ENCODE data around the gene TPP2. TPM values are rescaled to one million over a fixed set of nuclear protein-coding genes. Genes with fewer than 3 reads are reported as not detected.

TPP2 gene
- total RNA-seq, 2 donors from 2014 or later, result 41.0 to 42.0 TPM

- no peak for TF ChIP-seq CTCF (IDR thresholded peaks at IDR 0.05)
- no peak overlapping the region for H3K27ac ChIP-seq
- intact Hi-C loops (cut with DNase I), result no loop called here
- no peaks in the 10 kb centered on the region for H3K27me3 ChIP-seq
- H3K4me1 ChIP-seq, result no peaks in the 10 kb centered on the region
- no peaks in the 10 kb centered on the region for H3K9me3 ChIP-seq
- no peak overlapping the region for H3K4me3 ChIP-seq
- H3K9ac ChIP-seq (ENCODE audit: low read depth in 2 of 2, low read length in 2 of 2), result no peak overlapping the region
- H3K36me3 ChIP-seq, result peaks cover 4% of the 10 kb centered on the region
- DNase-seq, result no peak
These were observed 82.8 kb downstream of the TPP2 start for GRCh38 chr13:102679449-102680132.

GRCh38 chr13:102680133-102680717 lies 83.4 kb downstream of the TPP2 start:
- intact Hi-C loops (cut with DNase I), result no loop called here
- no peaks in the 10 kb centered on the region for H3K27me3 ChIP-seq
- no peak overlapping the region for H3K27ac ChIP-seq
- no peaks in the 10 kb centered on the region for H3K4me1 ChIP-seq
- no peak overlapping the region for H3K4me3 ChIP-seq
- no peak overlapping the region for H3K9ac ChIP-seq (ENCODE audit: low read depth in 2 of 2, low read length in 2 of 2)
- DNase-seq, result no peak
- H3K9me3 ChIP-seq, result no peaks in the 10 kb centered on the region
- peaks cover 4% of the 10 kb centered on the region for H3K36me3 ChIP-seq
- TF ChIP-seq CTCF (IDR thresholded peaks at IDR 0.05), result no peak

GRCh38 chr13:102680842-102681740 lies 84.3 kb downstream of the TPP2 start:
- Histone ChIP-seq H3K9me3 (no peaks in the 10 kb centered on the region), H3K27me3 (no peaks in the 10 kb centered on the region), H3K27ac (no peak overlapping the region), H3K4me1 (no peaks in the 10 kb centered on the region), H3K4me3 (no peak overlapping the region), H3K9ac (ENCODE audit: low read depth in 2 of 2, low read length in 2 of 2) (no peak overlapping the region), H3K36me3 (peaks cover 4% of the 10 kb centered on the region)
- no peak for DNase-seq
- intact Hi-C loops (cut with DNase I), result no loop called here
- TF ChIP-seq CTCF (IDR thresholded peaks at IDR 0.05), result no peak

DNA sequence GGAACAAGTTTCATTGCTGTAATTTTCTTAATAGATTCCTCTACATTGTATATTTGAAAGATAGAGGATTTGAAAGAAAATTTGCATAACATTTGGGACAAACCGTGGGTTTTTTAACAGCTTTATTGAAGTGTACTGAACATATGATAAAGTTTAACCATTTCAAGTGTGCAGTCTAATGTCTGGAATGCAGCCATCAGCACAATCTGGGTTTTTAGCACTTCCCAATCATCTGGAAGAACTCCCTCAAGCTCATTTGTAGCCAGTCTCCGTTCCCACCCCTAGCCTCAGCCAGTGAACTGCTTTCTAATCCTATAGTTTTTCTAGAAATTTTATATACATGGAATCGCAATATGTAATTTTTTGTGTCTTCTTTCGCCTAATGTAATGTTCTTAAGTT lies 85.4 kb downstream of the TPP2 start:
- no peaks in the 10 kb centered on the region for H3K4me1 ChIP-seq
- H3K27me3 ChIP-seq, result no peaks in the 10 kb centered on the region
- no peak for DNase-seq
- H3K9ac ChIP-seq (ENCODE audit: low read depth in 2 of 2, low read length in 2 of 2), result no peak overlapping the region
- no peak overlapping the region for H3K27ac ChIP-seq
- intact Hi-C loops (cut with DNase I), result no loop called here
- no peak for TF ChIP-seq CTCF (IDR thresholded peaks at IDR 0.05)
- H3K4me3 ChIP-seq, result no peak overlapping the region
- H3K36me3 ChIP-seq, result peaks cover 2% of the 10 kb centered on the region
- H3K9me3 ChIP-seq, result no peaks in the 10 kb centered on the region

- Histone ChIP-seq H3K36me3 (no peaks in the 10 kb centered on the region), H3K27ac (no peak overlapping the region), H3K27me3 (no peaks in the 10 kb centered on the region), H3K4me1 (no peaks in the 10 kb centered on the region), H3K4me3 (no peak overlapping the region), H3K9me3 (no peaks in the 10 kb centered on the region), H3K9ac (ENCODE audit: low read depth in 2 of 2, low read length in 2 of 2) (no peak overlapping the region)
- intact Hi-C loops (cut with DNase I), result no loop called here
- no peak for TF ChIP-seq CTCF (IDR thresholded peaks at IDR 0.05)
- DNase-seq, result no peak
These were observed 85.9 kb downstream of the TPP2 start for GRCh38 chr13:102682727-102683126.

All from colonic mucosa (tissue), 4 donors.